Left lung (tissue), 10 donors: ENCODE measurements around the gene ADAP1. TPM values are rescaled to one million over a fixed set of nuclear protein-coding genes. Genes with fewer than 3 reads are reported as not detected.

Experiments
- ATAC-seq: fragments of 200-7000 bp; cut with Tn5 transposase; one replicate; pipeline ENCODE4 v1.9.1; 2020; ENCODE audit warnings: moderate library complexity
- DNase-seq, 4 donors: peaks; one replicate each; pipeline ENCODE4 v3.0.0-alpha.2; 2013 to 2020
- H3K27ac ChIP-seq, 2 donors: fragments of 200-600 bp; sonication (generic) in 1 of 2; one replicate each; pipeline versions ENCODE4 v1.5.0 to v1.8.0; 2020 to 2021
- H3K27me3 ChIP-seq, 2 donors: fragments of 200-600 bp; sonication (generic) in 1 of 2; one replicate each; pipeline versions ENCODE4 v1.5.0 to v1.8.0; 2020 to 2021
- H3K36me3 ChIP-seq, 2 donors: fragments of 200-600 bp; sonication (generic) in 1 of 2; one replicate each; pipeline versions ENCODE4 v1.5.0 to v1.8.0; 2020 to 2021
- H3K4me1 ChIP-seq, 2 donors: fragments of 200-600 bp; one replicate each; pipeline ENCODE4 v1.8.0; 2021
- H3K4me3 ChIP-seq, 2 donors: fragments of 200-600 bp; sonication (generic) in 1 of 2; one replicate each; pipeline versions ENCODE4 v1.5.0 to v1.8.0; 2020 to 2021; ENCODE audit warnings: mild to moderate bottlenecking in 1 of 2
- H3K9me3 ChIP-seq, 2 donors: fragments of 200-600 bp; sonication (generic) in 1 of 2; one replicate each; pipeline versions ENCODE4 v1.5.0 to v1.8.0; 2020 to 2021
- intact Hi-C, 2 donors: fragments of 100-400 bp; cut with DNase I; formaldehyde crosslinking; loops; one replicate each; pipeline versions ENCODE4 v1.11.2 to v1.14.2; 2022
- polyA plus RNA-seq, 6 donors: library from polyadenylated mRNA; unstranded; fragments of 120-200 nt; gene quantifications; one replicate each; pipeline ENCODE4 v1.2.1, GENCODE V29; 2013; ENCODE audit not compliant: insufficient read length in 6 of 6
- total RNA-seq, 2 donors: library from RNA; stranded (reverse); fragmentation: NEBNext Ultra II Directional; extraction: Animal tissue kit (Norgen Biotek cat#: 25700); gene quantifications; one replicate each; pipeline ENCODE4 v1.2.1, GENCODE V29; 2021
- TF ChIP-seq, protein P1 (sequence below), 2 donors: fragments of 200-600 bp; sonication (generic) in 1 of 2; IDR thresholded peaks; one replicate each; pipeline versions ENCODE4 v1.5.0 to v1.8.0; 2021; ENCODE audit warnings: antibody characterized with exemption in 2 of 2
- donor health status: DM: no; HTN: yes; CAD: no.
- donor health status: DM: no; HTN: no; CAD: no.

Gene ADAP1
- total and polyA plus RNA-seq, 8 donors: 5.1 to 35.1 (median 8.5) TPM

- intact Hi-C loops: no loop called here
- TF ChIP-seq, protein P1, sequence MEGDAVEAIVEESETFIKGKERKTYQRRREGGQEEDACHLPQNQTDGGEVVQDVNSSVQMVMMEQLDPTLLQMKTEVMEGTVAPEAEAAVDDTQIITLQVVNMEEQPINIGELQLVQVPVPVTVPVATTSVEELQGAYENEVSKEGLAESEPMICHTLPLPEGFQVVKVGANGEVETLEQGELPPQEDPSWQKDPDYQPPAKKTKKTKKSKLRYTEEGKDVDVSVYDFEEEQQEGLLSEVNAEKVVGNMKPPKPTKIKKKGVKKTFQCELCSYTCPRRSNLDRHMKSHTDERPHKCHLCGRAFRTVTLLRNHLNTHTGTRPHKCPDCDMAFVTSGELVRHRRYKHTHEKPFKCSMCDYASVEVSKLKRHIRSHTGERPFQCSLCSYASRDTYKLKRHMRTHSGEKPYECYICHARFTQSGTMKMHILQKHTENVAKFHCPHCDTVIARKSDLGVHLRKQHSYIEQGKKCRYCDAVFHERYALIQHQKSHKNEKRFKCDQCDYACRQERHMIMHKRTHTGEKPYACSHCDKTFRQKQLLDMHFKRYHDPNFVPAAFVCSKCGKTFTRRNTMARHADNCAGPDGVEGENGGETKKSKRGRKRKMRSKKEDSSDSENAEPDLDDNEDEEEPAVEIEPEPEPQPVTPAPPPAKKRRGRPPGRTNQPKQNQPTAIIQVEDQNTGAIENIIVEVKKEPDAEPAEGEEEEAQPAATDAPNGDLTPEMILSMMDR (IDR thresholded peaks at IDR 0.05): no peak
- Histone ChIP-seq H3K36me3 (peaks cover 6 to 70% of the 10 kb centered on the region in 2 donors), H3K4me3 (no peak overlapping the region), H3K27me3 (peaks cover 0 to 5% of the 10 kb centered on the region in 2 donors), H3K4me1 (peaks cover 14 to 67% of the 10 kb centered on the region in 2 donors), H3K9me3 (no peaks in the 10 kb centered on the region), H3K27ac (no peak overlapping the region)
- DNase-seq (no peak), ATAC-seq (no peak)
Measured at GRCh38 chr7:968205-969105, 14.0 kb upstream of the ADAP1 start.

- intact Hi-C loops: no loop called here
- no peak overlapping the region for H3K27ac ChIP-seq
- H3K27me3 ChIP-seq: peaks cover 0 to 14% of the 10 kb centered on the region in 2 donors
- ATAC-seq (no peak), DNase-seq (peak in 1 of 4 donors; percentile 67)
- TF ChIP-seq, protein P1 (IDR thresholded peaks at IDR 0.05): no peak
- H3K9me3 ChIP-seq: no peaks in the 10 kb centered on the region
- H3K36me3 ChIP-seq: peaks cover 4 to 63% of the 10 kb centered on the region in 2 donors
- no peak overlapping the region for H3K4me3 ChIP-seq
- peaks cover 6 to 62% of the 10 kb centered on the region in 2 donors for H3K4me1 ChIP-seq
Measured at GRCh38 chr7:967361-968082, 13.0 kb upstream of the ADAP1 start.

DNA sequence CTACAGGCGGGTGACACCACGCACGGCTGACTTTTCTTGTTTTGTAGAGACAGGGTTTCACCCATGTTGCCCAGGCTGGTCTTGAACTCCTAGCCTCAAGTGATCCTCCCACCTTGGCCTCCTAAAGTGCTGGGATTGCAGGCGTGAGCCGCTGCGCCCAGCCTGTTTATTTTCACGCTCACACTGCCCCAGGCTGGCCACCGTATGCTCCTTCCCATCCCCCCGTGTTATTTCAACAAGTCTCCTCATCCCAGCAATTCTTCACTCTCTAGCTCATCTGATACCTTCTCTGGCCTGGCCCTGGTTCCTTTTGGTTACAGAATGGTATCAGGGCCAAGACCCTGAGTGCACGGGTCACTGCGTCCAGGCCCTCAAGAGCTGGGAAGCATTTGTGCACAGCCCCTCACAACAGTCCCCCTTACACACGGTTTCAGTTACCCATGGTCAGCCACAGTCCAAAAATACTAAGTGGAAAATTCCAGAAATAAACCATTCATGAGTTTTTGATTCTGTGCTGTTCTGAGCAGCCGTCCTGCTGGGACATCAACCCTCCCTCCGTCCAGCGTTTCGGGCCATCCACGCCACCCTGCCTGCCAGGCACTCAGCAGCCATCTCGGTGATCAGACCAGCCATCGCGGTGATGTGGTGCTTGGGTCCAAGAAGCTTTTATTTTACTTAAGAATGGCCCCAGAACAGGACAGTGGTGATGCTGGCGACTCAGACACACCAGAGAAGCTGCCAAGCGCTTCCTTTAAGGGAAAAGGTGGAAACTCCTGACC is 12.0 kb upstream of the ADAP1 start:
- peaks cover 6 to 53% of the 10 kb centered on the region in 2 donors for H3K4me1 ChIP-seq
- peak in 1 of 4 donors; percentile 61 for DNase-seq
- no peaks in the 10 kb centered on the region for H3K9me3 ChIP-seq
- TF ChIP-seq, protein P1 (IDR thresholded peaks at IDR 0.05): no peak
- no peak overlapping the region for H3K27ac ChIP-seq
- no peak overlapping the region for H3K4me3 ChIP-seq
- ATAC-seq: no peak
- peaks cover 0 to 17% of the 10 kb centered on the region in 2 donors for H3K27me3 ChIP-seq
- intact Hi-C loops: no loop called here
- peaks cover 0 to 53% of the 10 kb centered on the region in 2 donors for H3K36me3 ChIP-seq

- Histone ChIP-seq H3K27me3 (peaks cover 0 to 24% of the 10 kb centered on the region in 2 donors), H3K4me3 (no peak overlapping the region), H3K9me3 (no peaks in the 10 kb centered on the region), H3K27ac (peak overlapping the region; percentile 1 to 23), H3K36me3 (peaks cover 0 to 34% of the 10 kb centered on the region in 2 donors), H3K4me1 (peaks cover 6 to 53% of the 10 kb centered on the region in 2 donors)
- intact Hi-C loops: no loop called here
- DNase-seq: peak in 1 of 4 donors; percentile 75
- TF ChIP-seq, protein P1 (IDR thresholded peaks at IDR 0.05): no peak
- ATAC-seq: peak; percentile 34
Measured at GRCh38 chr7:964401-965231, 10.1 kb upstream of the ADAP1 start.
